ENCODE measurements around the gene GMPR.
"Not testable (repeated sequence)": the region's sequence is repeated elsewhere in the genome, so short reads cannot be mapped to it uniquely, and the experiment has no call there.

The GMPR gene

GRCh38 chr6:16253399-16254144 lies 15.2 kb downstream of the GMPR start:
- DNase-seq (ENCODE audit: insufficient read length), result no peak
- FAIRE-seq, result no peak
- TF ChIP-seq POLR2AphosphoS5 (IDR thresholded peaks at IDR 0.05; ENCODE audit: low read depth, low read length) (no peak), TAF1 (IDR thresholded peaks at IDR 0.05; ENCODE audit: borderline replicate concordance, low read depth, low read length) (no peak), POLR2A (IDR thresholded peaks at IDR 0.05; ENCODE audit: low read depth, low read length) (no peak)

DNA sequence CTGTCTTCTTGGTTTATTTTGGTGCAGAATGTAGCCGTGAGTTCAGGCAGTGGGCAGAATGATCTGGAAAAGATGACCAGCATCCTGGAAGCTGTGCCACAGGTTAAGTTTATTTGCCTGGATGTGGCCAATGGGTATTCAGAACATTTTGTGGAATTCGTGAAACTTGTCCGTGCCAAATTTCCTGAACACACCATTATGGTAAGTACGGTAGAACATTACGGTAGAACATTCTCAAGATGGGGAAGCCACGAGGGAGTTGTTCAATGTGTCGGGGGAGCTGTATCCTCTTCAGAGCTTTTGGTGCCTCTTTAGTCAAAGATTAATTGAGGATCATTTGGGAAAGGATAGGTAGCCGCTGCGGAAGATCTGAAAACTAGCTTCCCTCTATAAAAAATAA lies 16.1 kb downstream of the GMPR start:
- DNase-seq (ENCODE audit: insufficient read length), result no peak
- FAIRE-seq, result no peak
- TF ChIP-seq POLR2AphosphoS5 (IDR thresholded peaks at IDR 0.05; ENCODE audit: low read depth, low read length), result no peak
- no peak for TF ChIP-seq TAF1 (IDR thresholded peaks at IDR 0.05; ENCODE audit: borderline replicate concordance, low read depth, low read length)
- TF ChIP-seq POLR2A (IDR thresholded peaks at IDR 0.05; ENCODE audit: low read depth, low read length), result no peak

DNA sequence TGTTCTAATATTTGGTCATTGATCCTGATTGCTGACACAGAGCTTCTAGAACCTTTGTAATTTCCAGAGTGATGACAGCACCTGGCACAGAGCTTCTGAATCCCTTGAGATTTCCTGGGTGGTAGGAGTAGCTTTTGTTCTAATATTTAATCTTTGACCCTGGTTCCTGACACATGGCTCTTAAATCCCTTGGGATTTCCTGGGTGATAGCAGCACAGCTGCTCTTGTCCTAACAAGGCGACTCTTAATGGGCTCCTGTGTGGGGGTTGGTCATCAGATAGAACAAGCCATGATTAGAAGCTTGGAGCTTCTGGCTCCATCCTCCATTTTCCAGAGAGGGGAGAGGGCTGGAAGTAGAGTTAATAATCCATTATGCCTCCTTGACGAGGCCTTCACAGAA lies 18.4 kb downstream of the GMPR start:
- FAIRE-seq, result no peak
- DNase-seq (ENCODE audit: insufficient read length), result no peak
- TF ChIP-seq TAF1 (IDR thresholded peaks at IDR 0.05; ENCODE audit: borderline replicate concordance, low read depth, low read length) (no peak), POLR2AphosphoS5 (IDR thresholded peaks at IDR 0.05; ENCODE audit: low read depth, low read length) (no peak), POLR2A (IDR thresholded peaks at IDR 0.05; ENCODE audit: low read depth, low read length) (no peak)

DNA sequence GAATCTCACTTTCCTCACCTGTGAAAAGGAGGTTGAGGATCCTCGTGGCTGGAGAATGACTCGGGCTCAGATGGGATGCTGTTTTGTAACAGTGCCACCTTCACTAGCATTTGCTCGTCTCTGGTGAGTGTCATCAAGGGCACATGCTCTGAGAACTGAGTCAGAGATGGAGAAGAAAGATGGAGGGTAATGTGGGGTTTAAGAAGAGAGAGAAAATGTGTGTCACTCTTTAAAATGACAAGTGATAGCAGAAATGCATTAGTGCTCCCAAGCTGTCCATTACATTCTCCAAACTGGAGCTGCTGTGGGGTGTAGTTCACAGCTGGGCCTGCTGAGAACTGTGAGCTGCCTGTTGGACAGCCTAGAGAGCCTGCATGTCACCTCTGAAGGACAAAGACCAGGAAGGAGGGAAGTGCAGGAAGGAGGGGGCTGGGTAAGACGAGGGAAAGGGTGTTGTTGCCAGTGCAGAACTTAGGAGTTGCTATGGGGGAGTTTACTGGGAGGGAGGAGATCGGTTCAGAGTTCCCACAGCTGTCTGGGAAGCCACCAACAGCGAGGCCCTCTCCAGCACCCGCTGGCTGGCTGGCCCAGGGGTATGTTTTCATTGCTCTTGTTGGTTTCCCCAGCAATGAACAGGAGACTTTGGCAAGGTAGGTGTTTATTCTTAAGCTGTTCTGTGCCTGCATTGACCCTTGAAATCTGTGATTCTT lies 19.8 kb downstream of the GMPR start:
- TF ChIP-seq POLR2A (IDR thresholded peaks at IDR 0.05; ENCODE audit: low read depth, low read length), result no peak
- no peak for TF ChIP-seq POLR2AphosphoS5 (IDR thresholded peaks at IDR 0.05; ENCODE audit: low read depth, low read length)
- no peak for TF ChIP-seq TAF1 (IDR thresholded peaks at IDR 0.05; ENCODE audit: borderline replicate concordance, low read depth, low read length)
- FAIRE-seq (no peak), DNase-seq (ENCODE audit: insufficient read length) (no peak)

DNA sequence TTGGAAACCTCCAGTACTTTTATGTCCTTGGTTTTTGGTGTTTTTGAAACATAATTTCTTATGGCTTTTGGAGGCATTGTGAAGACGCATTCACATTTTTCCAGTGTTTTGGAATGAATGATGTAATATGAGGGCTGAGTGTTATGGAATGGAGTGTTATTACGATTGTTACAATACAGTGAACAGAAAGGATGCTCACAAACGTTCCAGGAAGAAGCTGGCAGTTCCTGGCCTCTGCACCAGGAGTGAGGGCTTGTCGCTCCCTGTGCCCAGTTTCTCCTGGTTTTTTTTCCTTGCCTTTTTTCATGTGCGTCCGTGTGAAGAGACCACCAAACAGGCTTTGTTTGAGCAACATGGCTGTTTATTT lies 20.3 kb downstream of the GMPR start:
- DNase-seq (ENCODE audit: insufficient read length), result no peak
- FAIRE-seq, result no peak
- TF ChIP-seq TAF1 (IDR thresholded peaks at IDR 0.05; ENCODE audit: borderline replicate concordance, low read depth, low read length) (no peak), POLR2A (IDR thresholded peaks at IDR 0.05; ENCODE audit: low read depth, low read length) (no peak), POLR2AphosphoS5 (IDR thresholded peaks at IDR 0.05; ENCODE audit: low read depth, low read length) (no peak)

DNA sequence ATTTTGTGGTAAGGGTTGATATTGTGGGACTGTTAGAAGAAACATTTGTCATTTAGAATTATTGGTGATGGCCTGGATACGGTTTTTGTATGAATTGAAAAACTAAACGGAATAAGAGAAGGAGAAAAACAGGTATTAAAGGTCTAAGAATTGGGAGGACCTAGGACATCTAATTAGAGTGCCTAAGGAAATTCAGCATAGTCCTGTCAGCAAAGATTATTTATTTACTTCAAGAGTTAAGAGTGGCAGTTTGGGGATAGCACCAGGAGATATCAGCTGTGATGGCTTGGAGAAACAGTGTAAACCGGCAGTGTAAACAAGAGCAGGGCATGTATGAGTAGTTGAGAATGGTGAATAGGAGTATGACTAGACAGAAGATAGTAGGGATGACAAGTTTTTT lies 21.2 kb downstream of the GMPR start:
- DNase-seq (ENCODE audit: insufficient read length); FAIRE-seq: not testable (repeated sequence)

GRCh38 chr6:16260602-16261001 lies 22.2 kb downstream of the GMPR start:
- not testable (repeated sequence) for DNase-seq (ENCODE audit: insufficient read length); FAIRE-seq

- FAIRE-seq; DNase-seq (ENCODE audit: insufficient read length): not testable (repeated sequence)
Measured at GRCh38 chr6:16262773-16263172, 24.4 kb downstream of the GMPR start.

DNA sequence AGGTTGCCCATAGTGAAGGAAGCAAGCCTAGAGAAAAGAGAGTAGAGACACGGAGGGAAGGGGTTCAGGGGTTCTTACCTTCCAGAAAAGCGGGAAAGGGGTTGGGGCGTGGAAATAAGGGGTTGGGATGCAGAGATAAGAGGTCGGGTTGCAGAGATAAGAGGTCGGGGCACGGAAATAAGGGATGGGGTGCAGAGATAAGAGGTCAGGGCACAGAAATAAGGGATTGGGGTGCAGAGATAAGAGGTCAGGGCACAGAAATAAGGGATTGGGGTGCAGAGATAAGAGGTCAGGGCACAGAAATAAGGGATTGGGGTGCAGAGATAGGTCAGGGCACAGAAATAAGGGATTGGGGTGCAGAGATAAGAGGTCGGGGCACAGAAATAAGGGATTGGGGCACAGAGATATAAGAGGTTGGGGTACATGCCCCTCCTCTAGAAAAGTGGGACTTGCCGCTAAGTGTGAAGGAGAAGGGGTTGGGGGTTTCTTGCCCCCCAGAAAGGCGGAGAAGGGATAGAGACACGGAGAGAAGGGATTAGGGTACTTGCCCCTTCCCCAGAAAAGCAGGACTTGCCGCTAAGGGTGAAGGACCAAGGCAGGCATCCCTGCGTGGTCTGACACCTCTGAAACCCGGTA lies 25.2 kb downstream of the GMPR start:
- DNase-seq (ENCODE audit: insufficient read length); FAIRE-seq: not testable (repeated sequence)

GRCh38 chr6:16264785-16265184 lies 26.4 kb downstream of the GMPR start:
- DNase-seq (ENCODE audit: insufficient read length) (no peak), FAIRE-seq (no peak)
- no peak for TF ChIP-seq POLR2A (IDR thresholded peaks at IDR 0.05; ENCODE audit: low read depth, low read length)
- no peak for TF ChIP-seq POLR2AphosphoS5 (IDR thresholded peaks at IDR 0.05; ENCODE audit: low read depth, low read length)
- TF ChIP-seq TAF1 (IDR thresholded peaks at IDR 0.05; ENCODE audit: borderline replicate concordance, low read depth, low read length), result no peak

DNA sequence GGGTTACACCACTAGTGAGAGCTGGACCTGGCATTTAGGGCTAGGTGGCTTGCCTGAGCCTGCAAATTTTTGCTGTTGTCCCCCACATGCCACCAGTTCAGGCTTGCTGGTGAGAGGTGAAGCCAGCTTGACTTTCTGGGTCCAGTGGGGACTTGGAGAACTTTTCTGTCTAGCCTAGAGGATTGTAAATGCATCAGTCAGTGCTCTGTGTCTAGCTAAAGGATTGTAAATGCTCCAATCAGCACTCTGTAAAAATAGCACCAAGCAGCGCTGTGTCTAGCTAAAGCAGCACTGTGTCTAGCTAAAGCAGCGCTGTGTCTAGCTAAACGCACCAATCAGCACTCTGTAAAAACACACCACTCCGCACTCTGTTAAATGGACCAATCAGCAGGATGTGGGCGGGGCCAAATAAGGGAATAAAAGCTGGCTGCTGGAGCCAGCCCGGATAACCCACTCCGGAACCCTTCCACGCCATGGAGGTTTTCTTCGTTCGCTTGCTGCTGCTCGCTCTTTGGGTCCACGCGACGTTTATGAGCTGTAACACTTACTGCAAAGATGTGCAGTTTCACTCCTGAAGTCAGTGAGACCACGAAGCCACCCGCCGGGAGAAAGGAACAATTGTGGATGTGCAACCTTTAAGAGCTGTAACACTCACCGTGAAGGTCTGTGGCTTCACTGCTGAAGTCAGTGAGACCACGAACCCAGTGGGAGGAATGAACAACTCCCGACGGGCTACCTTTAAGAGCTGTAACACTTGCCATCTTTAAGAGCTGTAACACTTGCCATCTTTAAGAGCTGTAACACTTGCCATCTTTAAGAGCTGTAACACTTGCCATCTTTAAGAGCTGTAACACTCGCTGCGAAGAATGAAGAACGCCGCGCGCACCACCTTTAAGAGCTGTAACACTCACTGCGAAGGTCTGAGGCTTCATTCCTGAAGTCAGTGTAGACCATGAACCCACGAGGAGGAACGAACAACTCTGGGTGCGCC lies 27.3 kb downstream of the GMPR start:
- DNase-seq (ENCODE audit: insufficient read length), result no peak
- TF ChIP-seq TAF1 (IDR thresholded peaks at IDR 0.05; ENCODE audit: borderline replicate concordance, low read depth, low read length) (no peak), POLR2A (IDR thresholded peaks at IDR 0.05; ENCODE audit: low read depth, low read length) (no peak), POLR2AphosphoS5 (IDR thresholded peaks at IDR 0.05; ENCODE audit: low read depth, low read length) (no peak)
- no peak for FAIRE-seq

All from GM12892 (cell line).